Fibroblast of skin of right quadriceps (primary cell): ENCODE data around the gene C1orf198.

ENCODE experiments used
- DNase-seq: peaks from one replicate; pipeline ENCODE4 v3.0.0-alpha.2; 2013

Gene C1orf198

DNA sequence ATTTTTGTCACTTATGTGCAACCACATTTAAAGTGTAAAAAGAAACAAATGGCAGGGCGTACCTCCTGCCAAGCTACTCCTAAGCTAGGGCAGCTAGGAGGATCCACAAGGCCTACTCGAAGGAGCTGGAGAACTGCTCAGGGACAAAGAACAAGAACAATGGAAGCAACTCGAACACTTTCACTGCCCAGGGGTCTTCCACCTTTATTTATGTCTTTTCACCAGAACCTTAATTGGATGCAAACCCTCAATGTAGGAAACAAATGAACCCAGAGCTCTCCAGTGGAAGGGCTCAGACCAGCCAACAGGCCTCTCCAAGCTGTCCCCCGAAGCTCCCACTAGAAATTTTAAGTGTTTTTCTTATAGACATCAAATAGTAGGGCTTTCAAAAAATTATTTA lies 39.9 kb downstream of the C1orf198 start:
- no peak for DNase-seq

DNA sequence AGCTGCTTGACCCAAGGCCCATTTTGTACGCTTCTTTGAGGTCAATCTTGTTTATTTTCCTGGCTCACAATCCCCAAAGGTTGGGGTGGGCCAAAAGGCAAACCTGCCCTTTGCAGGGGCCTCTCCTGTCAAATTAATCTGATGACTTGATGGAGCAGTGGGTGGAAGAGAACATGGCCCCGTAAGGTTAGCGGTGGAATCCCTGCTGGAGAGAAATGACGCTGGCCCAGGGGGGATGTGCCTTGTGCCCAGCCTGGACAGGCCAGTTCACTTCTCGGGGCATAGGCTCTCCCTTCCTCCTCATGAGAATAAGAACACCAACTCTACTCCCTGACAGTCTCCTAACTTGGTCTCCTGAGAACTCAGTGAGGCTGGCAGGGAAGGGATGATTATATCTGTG lies 40.5 kb downstream of the C1orf198 start:
- no peak for DNase-seq

DNA sequence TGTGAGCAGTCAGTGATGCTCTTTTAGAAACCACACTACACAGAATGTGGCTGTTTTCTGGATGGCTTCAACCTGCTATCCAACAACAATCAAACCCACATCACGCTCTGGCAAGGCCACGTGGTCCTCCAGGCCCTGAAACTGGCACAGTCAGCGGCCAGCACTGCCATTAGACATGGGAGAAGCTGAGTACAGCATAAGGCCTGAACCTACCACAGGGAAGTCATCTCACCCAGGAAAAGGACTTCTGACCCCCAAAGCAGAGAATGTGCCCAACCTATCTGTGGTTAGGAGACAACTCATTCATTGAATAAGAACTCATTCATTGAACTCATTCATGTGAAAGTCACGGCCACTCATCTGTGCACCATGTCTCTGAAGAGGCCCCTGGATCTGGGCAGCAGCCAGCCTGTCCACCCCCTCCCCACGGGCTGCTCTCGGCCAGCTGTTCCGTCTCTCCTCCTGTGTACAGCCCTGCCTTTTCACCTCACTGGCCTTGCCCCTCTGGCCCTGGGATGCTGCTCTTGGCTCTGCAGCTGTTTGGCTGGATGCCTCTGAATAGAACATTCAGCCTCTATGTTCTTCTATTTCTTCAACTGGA lies 41.1 kb downstream of the C1orf198 start:
- no peak for DNase-seq

DNA sequence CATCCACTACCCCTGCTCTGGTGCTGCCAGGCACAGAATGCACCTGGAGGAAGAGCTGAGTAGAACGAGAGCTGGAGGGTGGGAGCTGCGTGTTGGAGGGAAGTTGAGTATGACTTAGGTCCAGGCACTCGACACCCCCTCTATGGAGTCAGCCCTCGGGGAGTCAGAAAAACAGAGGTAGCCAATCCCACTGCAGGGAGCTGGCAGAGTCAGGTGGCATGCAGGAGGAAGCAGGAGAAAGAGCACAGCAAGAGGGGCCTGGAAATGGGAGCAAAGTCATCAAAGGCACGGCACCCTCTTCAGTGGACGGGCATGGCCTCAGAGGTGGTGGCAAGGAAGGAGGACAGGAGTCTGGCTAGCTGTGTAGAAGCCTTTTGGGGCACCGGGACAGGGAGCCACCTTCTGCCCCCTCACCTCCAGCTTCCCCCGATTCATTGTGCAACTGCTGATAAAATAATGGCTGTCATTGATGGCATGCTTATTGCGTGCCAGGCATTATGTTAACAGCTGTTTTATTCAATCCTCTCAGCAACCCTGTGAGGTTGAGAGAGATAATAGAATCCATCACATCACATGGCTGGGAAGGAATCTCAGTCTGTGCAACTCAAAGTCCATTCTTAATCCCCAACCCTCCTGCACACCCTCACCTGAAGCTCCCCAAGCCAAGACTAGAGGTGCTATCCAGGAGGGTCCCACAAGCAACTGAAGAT lies 42.0 kb downstream of the C1orf198 start:
- DNase-seq, result no peak

DNA sequence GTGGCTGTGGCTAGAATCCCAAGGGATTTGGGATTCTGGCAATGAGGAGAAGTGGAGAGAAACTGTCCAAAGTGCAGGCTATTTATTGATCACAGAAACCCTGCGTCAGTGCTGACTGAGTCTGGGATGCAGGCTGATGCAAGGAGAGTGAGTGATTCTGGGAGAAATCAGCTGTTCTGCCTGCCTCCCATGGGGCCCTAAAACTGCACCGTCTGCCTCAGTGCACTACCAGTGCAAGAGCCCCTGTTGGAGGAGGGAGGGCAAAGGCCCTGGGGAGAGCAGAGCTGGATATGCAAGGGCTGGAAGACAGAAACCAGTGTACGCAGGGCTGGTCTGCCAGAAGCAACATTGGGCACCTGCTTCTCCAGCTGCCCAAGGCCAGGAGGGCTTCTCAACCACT lies 42.6 kb downstream of the C1orf198 start:
- DNase-seq, result peak; percentile 35

DNA sequence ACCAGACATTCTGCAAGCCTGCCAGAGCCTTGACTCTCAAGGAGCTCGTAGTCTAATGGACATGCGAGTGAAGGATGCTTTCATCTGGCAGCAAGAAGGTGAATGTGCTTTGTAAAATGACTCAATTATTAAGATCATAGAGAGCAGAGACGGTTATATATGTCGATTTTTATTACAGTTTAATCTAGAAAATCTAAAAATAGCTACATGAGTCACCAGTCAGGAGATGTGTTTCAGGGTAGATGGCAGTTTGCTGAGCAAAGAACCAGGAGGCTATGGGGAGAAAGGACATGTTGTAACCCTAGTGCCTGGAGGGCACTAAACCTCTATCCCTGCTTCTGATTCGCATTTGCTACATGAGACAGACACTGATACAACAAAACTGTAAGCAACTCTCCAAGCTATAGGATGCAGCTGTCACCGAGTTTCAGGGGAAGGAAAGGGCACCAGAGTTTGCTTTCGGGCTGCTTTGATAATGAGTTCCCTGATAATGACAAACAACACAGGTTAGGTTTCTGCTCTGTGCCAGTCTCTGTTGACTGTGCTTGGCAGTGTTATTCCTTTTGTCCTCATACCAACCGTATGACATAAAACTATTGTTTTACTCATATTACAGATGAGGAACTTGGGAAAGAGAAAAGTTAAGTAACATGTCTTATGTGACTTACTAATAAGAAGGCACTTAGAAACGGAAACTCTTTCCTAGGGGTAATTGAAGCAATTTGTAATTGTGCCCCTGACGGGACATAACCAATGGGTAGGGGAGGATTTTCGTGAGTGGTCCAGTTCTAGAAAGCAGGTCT lies 43.2 kb downstream of the C1orf198 start:
- peak; percentile 68 for DNase-seq

DNA sequence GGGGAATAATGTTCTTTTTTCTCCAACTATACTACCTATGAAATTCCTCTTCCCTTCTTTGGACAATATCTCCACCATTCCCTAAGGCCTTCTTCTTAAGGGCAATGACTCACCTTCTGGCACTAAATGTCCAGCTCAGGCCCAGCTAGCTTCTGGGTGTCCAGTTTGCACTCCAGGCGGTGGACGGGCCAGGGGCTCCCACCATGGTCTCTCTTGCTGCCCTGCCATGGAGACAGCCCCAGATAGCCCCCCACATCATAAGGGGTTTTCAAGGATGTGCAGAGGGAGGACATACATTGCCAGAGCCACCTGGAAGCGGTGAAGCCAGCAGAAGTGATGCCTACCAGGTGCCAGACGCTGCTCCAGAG lies 43.8 kb downstream of the C1orf198 start:
- DNase-seq, result no peak

DNA sequence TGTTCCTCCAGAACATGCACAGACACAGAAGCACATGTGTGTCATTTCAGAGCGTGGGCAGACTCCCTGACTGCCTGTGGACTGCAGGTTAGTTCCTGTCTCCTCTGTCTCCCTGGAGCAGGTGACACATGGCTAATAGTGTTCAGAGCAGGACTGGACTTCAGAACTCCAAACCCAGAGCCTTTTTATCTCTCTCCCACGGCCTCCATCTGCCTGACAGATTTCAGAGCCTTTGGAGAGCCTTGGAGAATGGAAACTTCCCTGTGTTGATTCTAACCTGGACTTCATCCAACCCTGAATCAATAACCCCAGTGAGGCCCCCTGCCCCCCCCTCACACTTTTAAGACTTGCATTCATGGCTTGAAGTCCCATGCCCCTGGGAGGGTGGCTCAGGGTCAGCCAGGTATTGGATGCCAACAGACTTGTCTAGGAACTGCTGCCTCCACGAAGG lies 44.4 kb downstream of the C1orf198 start:
- no peak for DNase-seq

DNA sequence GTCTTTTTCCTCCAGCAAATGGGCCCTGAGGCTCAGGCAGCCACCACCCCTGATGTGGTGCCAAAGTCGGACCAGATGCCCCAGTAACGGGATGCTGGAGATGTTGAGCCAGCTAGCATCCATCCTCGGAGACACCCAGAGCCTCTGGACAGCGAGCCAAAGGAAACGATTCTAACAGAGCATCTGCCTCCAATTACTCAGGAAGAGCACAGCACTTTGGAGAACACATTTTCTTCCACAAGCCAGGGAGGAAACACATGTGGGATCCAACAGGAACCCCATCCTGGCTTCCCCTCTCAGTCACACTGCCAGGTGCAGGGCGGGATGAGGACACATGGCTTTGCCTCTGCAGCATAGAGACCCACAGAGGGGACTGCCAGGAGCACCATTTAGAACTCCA lies 44.9 kb downstream of the C1orf198 start:
- peak; percentile 36 for DNase-seq

DNA sequence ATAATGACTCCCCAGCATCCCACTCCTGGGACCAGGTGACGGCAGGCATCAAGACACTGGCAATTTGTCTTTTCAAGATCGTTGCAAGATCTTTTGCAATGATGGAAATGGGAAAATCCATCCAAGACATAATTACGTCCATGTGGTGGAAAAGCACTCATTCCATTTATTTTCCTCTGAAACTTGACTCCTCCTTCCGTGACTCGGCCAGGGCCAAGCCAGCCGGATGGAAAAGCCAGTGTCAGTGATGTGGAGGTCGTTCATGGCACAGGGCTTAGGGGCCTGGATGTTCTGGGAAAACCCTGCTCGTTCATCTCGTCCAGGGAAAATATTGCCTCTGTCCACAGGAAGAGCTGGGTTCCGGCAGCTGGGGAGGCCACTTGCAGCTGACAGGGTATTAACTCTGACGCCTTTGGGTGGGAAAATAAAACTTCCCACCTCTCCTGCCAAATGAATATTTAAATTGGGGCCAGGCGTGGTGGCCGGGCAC lies 46.2 kb downstream of the C1orf198 start:
- DNase-seq, result peak; percentile 78

DNA sequence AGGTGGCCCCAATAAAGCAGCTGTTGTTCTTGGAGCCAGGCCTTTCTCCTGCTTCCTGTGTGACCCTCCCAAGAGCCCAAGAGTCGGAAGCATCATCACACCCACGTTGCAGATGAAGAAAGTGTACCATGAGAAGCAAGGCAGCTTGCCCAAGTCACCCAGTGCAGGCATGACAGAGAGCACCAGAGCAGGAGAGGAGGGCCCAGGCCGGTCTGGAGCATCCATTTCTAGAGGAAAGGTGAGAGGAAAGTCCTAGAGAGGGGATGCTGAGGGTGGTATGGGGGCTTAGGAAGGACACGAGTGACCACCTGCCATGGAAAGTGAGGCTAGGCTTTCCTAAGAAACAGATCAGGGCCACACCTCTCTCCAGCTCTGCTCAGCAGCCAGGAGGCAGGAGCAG lies 47.0 kb downstream of the C1orf198 start:
- DNase-seq, result no peak

DNA sequence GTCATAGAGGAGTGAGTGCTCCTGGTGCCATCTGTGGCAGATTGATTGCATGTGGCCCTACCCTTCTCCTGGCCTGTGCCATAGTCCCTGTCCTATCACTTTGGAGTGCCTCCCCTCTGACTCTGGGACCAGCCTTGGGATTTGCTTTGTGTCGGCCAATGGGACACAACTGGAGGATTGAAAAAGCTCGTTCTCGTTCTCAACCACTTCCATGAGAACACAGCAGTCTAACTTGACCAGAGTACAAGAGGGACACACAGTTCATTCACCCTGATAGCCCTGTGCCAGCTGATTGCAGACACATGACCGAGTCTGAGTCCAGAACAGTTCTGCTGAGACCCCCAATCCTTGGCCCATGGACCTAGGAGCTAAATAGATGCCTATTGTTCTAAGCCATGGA lies 47.8 kb downstream of the C1orf198 start:
- no peak for DNase-seq

DNA sequence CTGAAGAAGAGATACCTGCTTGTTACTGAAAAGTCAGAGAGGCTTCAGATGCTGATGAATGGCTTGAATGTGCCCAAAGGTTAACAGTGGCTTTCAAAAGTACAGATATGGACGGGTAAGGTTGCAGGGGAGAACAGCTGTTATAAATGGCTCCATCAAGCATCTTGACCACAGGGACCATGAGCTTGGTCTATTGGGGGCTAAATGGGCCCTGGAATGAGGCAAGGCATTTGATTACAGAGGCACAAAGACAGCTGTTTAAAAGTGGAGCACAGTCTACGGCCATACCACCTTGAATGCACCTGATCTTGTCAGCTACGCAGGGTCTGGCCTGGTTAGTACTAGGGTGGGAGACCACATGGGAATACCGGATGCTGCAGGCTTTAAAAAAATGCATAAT lies 48.3 kb downstream of the C1orf198 start:
- no peak for DNase-seq

DNA sequence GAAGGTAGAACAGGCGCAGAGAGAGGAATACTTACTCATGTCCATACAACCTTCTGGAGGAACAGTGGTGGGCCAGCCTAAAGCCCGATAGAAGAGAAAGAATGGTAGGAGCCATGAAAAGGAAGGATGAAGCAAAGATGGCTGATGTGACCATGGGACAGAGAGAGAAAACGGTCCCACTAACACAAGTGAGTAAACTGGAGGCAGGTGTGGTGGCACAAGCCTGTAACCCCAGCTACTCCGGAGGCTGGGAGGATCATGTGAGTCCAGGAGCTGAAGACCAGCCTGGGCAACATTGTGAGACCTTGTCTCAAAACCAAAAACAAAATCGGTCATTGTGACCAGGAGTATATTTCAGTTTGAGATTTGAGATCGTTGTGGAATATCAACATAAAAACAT lies 49.4 kb downstream of the C1orf198 start:
- no peak for DNase-seq

DNA sequence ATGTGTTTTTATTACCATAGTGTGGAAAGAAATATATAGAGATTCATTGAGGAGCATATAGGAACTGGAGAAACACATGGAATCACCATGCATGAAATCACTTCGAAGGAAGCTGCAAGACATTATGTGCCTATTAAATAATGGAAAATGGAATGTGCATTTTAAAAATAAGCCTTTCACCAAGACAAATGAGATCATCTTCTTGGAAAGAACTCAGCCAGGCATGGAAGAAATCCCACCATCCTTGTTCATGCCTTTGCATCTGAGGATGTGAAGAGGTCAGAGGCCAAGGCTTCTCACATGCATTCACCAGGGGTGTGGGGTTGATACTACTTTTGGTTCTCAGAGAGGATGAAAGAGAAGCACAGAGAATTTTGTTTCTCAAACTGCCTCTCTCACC lies 50.0 kb downstream of the C1orf198 start:
- DNase-seq, result peak; percentile 47

DNA sequence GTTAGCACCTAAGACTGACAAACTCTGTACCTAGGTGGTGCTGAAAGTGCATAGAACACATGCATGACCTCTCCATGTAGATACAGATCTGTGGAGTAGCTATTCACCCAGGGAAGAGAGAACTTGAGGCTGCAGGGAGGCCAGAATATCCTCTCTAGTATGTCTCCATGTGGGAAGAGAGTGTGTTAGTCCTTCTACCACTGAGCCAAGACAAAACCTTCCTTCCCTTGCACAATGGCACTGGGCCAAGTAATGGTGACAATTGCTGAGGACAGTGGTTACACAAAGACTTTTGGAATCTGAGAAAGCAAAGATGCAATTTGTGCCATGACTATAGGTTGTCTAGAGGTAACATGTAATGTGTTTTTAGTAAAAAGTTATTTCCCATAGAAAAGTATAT lies 52.3 kb downstream of the C1orf198 start:
- no peak for DNase-seq

DNA sequence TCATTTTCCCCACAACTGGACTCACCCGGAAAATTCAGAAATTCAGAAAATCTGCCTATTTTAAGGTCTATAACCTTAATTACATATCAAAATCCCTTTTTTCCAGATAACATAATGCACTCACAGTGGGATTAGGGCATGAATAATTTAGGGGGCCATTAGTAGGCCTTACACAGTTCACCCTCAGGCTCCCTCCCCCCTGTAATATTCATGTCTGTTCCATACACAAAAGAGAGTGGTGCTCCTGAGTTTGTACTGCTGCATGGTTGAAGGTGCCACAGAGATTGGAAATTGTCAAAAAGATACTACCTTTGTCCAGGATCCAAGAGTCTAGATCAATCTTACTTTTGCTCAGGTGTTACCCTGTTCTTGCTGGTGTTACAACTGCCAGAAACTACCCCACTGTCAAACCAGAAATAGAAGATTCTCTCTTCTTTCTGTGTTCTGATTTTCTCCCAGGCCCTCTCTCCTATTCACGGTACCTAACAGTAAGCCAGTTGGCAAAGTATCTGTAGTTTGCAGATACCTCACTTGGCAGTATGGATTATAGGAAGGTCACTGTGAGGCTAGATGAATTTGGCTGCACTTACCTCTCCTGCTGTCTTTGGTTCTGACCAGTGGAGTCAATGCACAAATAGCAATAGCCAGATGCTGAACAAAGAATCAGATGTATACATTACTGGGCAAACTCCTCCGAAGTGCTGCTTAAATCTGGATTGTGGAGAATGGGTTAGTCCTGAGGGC lies 53.2 kb downstream of the C1orf198 start:
- no peak for DNase-seq

DNA sequence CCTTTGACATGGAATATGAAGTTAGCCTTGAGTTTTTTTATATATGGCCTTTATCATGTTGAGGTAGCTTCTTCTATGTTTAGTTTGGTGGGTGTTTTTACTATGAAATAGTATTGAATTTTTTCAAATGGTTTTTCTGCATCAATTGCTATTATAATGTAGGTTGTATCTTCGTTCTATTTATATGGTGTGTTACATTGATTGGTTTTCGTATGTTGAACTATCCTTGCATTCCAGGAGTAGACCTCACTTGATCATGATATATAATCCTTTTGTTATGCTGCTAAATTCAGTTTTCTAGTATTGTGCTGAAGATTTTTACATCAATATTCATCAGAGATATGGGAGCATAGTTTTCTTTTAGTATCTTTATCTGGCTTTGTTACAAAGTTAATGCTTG lies 55.8 kb downstream of the C1orf198 start:
- DNase-seq, result no peak

DNA sequence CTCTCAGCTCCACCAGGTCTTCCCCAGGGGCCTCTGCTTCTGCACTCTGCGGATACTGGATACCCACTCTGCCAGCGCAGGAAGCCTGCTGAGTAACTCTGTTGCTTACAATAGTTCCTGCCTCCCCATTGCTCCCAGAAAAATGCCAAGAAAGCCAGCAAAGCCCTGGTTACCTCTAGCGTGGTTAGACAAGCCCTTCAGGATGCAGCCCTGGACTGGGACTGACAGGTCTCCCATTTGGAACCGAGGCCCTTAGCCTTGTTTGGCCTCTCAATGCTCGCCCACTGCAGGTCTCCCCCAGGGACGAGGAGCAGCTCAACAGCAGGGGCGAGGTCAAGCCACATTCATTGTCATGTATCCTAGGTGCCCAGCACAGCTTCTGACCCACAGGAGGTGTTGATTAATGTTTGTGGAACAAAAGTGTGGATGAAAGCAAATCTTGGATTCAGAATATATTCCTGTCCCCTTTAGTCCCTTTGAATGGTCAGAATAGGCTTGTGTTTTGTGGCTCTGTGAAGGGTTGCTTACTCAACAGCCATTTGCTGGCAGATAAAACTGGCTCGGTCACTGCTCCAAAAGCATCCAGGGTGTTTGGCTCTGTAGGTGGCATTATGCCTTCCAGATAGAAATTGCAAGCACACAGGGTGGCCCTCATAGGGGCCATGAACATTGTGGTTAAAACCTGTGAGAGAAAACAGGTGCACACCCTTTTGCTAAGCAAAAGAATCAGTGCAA lies 58.9 kb downstream of the C1orf198 start:
- DNase-seq, result no peak

DNA sequence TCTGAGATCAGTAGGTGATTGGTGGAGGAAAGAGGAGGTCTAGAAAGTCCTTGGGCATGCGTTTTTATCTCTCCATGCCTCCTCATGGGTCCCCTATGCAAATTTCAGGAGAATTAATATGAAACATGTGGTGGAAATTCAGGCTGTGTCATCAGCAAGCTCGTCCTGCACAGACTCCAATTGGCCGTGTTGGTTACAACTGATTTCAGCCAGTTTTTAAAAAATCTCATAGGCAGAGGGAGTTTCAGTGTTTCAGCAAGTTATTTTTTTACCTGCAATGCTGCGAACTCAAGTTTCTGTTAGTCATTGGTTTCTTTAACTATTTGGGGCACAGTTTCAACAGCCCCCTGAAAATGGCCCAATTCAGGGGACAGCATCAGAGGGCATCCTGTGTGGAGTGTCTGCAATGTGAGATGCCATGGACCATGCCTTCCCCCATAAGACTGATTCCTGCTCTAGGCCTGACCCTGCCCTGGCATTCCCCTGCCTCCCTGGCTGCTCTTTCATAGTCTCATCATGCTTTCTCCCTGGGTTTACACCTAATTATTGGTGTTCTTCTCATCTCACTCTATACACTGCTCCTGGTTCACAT lies 59.9 kb downstream of the C1orf198 start:
- peak; percentile 63 for DNase-seq

DNA sequence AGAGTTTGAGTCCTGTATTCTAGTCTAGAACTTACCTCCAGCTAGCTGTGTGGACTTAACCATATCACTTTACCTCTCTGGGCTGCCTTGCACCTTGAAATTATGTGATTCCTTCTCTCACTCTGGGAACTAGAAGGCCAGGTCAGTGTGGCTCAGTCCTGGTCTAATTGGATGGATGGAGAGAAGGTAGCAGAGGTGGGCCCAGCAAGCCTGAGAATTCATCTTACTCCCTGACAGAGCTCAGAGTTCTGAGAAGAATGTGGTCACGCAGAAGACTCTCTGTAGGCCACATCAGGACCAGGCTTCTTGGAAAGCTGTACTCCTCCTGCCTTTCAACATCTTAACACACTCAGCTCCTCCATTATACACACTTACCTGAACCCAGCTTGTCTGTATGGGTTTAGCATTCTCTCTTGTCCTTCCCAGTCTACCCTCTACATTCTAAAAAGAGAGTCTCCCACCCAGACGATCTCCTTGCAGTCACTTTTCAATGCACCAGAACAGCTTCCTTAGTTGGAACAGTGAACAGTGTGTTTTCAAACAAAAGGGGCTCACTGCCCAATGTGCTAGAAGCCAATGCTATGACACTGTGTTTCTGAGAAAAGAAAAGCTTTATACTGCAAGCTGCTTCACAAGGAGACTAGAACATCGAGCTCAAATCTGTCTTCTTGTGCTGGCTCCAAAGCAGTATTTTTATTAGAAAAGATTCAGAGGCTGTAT lies 60.6 kb downstream of the C1orf198 start:
- no peak for DNase-seq
